ENCODE results near the gene ADGRG2. TPM values are rescaled to one million over a fixed set of nuclear protein-coding genes. Genes with fewer than 3 reads are reported as not detected.
"Not testable (repeated sequence)": the region's sequence is repeated elsewhere in the genome, so short reads cannot be mapped to it uniquely, and the experiment has no call there.

The ADGRG2 gene
- total and polyA plus RNA-seq, 2 of the 13 experiments (the other 11 are each of a cell fraction or from before 2014, with no cell fraction given), result not detected

DNA sequence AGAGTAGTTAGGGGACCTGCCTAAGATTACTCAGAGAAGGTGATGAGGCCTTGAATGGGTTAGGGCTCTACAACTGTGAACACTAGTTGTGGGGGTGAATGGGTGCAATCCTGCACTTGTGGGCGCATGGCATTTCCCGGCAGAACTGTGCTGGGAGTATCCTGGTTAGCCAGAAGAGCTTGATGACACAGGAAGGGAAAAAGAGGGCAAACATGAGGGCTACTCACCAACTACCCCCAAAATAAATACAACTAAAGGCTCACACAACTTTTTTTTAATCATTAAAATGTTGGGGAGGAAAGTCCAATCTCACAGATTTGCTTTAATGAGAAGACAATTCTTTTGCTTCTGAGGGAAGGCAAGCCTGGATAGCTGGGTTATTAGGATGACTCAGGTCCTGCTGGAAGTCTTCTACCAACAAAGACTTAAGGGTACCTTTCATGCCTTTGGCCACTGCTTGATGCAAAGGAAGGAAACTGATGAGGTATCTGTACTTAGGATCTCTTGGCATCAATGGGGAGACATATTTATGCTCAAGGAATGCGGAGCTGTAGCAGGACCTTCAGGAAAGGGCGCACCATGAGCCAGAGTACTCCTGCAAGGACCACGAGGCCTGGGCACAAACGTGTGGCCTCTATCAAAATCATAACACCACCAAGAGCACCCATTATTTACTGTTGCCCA is 141.0 kb downstream of the ADGRG2 start (continued):
- TF ChIP-seq ZNF20 (CRISPR knock-in tag; IDR thresholded peaks at IDR 0.05), result no peak
- TF ChIP-seq ZBTB1 (CRISPR knock-in tag; IDR thresholded peaks at IDR 0.05; ENCODE audit: borderline replicate concordance), result no peak
- no peak for TF ChIP-seq CEBPB (IDR thresholded peaks at IDR 0.05; ENCODE audit: borderline replicate concordance, low read depth, low read length)
- no peak for TF ChIP-seq RXRA (CRISPR knock-in tag; IDR thresholded peaks at IDR 0.05)
- no peak for TF ChIP-seq ELF3 (CRISPR knock-in tag; IDR thresholded peaks at IDR 0.05)
- no peak for TF ChIP-seq RNF2 (conservative IDR thresholded peaks at IDR 0.05; ENCODE audit: low read depth)
- peak; percentile 16; the same call in 1 of the 2 replicates for TF ChIP-seq NR2C2 (CRISPR knock-in tag; IDR thresholded peaks at IDR 0.05; ENCODE audit: borderline replicate concordance)
- no peak for TF ChIP-seq TCF7 (IDR thresholded peaks at IDR 0.05; ENCODE audit: low read depth)
- no peak for TF ChIP-seq ZMYM4 (CRISPR knock-in tag; IDR thresholded peaks at IDR 0.05)
- peak; percentile 66 for TF ChIP-seq PPARG (CRISPR knock-in tag; conservative IDR thresholded peaks at IDR 0.05)
- TF ChIP-seq RARA (CRISPR knock-in tag; IDR thresholded peaks at IDR 0.05), result no peak
- peak; percentile 31; the same call in 1 of the 2 replicates for TF ChIP-seq FOXA3 (CRISPR knock-in tag; IDR thresholded peaks at IDR 0.05)

DNA sequence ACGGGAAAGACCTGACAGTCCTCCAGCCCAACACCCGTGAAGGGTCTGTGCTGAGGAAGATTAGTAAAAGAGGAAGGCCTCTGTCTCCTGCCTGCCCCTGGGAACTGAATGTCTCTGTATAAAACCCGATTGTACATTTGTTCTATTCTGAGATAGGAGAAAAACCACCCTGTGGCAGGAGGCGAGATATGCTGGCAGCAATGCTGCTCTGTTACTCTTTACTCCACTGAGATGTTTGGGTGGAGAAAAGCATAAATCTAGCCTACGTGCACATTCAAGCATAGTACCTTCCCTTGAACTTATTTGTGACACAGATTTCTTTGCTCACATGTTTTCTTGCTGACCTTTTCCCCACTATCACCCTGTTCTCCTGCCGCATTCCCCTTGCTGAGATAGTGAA is 142.0 kb downstream of the ADGRG2 start:
- ATAC-seq; H3K27me3 ChIP-seq (ENCODE audit: control insufficient read depth in 1 of 2, insufficient read depth in 2 of 2, low read length in 2 of 2); in situ Hi-C loops (cut with HindIII; ENCODE audit: extremely low pct_ligation_motif_present, low pct_unique_long_range_greater_than_20kb); H2AFZ ChIP-seq (ENCODE audit: low read length); POLR2A ChIA-PET; BruUV-seq (replicated peaks); CTCF ChIA-PET (ENCODE audit: low intra/inter-chr PET ratio, low total read pairs); intact Hi-C loops (cut with micrococcal nuclease; ENCODE audit: unreplicated experiment); FAIRE-seq; H3K36me3 ChIP-seq (replicated peaks in 1 of 2; ENCODE audit: control insufficient read depth in 1 of 2, insufficient read depth in 2 of 2, low read length in 2 of 2); H4K20me1 ChIP-seq (ENCODE audit: insufficient read depth, low read length); H3K9me3 ChIP-seq (ENCODE audit: low read length): not testable (repeated sequence)
- peaks cover 24% of the 10 kb centered on the region for H3K4me1 ChIP-seq (ENCODE audit: insufficient read depth, low read length)
- H3K4me3 ChIP-seq (replicated peaks in 1 of 3; ENCODE audit: insufficient read depth in 1 of 3, low read depth in 2 of 3, low read length in 3 of 3), result peak overlapping the region in 2 of 3 experiments; percentile 75 to 80; a peak in 3 of 6 replicates
- DNase-seq (ENCODE audit: low spot score), result peak; percentile 1
- WGBS (ENCODE audit: low lambda C conversion rate), result 4% methylated on average over 4 of the region's 6 CpGs
- peak overlapping the region; percentile 68 for H3K27ac ChIP-seq (ENCODE audit: extremely low read length, insufficient read depth, low read length)
- H3K79me2 ChIP-seq (ENCODE audit: insufficient read depth, low read length), result peaks cover 62% of the 10 kb centered on the region
- H3K4me2 ChIP-seq (ENCODE audit: low read depth, low read length), result peak overlapping the region; percentile 77
- H3K9ac ChIP-seq (ENCODE audit: insufficient read depth, low read depth, low read length), result peak overlapping the region; percentile 15; the same call in 1 of the 2 replicates
- TF ChIP-seq RXRB (CRISPR knock-in tag; IDR thresholded peaks at IDR 0.05; ENCODE audit: borderline replicate concordance) (peak; percentile 91), GFI1 (CRISPR knock-in tag; IDR thresholded peaks at IDR 0.05; ENCODE audit: borderline replicate concordance) (peak; percentile 35; the same call in 1 of the 2 replicates), SOX5 (CRISPR knock-in tag; IDR thresholded peaks at IDR 0.05; ENCODE audit: borderline replicate concordance) (peak; percentile 11; the same call in 1 of the 2 replicates)
- TF ChIP-seq, protein P1, sequence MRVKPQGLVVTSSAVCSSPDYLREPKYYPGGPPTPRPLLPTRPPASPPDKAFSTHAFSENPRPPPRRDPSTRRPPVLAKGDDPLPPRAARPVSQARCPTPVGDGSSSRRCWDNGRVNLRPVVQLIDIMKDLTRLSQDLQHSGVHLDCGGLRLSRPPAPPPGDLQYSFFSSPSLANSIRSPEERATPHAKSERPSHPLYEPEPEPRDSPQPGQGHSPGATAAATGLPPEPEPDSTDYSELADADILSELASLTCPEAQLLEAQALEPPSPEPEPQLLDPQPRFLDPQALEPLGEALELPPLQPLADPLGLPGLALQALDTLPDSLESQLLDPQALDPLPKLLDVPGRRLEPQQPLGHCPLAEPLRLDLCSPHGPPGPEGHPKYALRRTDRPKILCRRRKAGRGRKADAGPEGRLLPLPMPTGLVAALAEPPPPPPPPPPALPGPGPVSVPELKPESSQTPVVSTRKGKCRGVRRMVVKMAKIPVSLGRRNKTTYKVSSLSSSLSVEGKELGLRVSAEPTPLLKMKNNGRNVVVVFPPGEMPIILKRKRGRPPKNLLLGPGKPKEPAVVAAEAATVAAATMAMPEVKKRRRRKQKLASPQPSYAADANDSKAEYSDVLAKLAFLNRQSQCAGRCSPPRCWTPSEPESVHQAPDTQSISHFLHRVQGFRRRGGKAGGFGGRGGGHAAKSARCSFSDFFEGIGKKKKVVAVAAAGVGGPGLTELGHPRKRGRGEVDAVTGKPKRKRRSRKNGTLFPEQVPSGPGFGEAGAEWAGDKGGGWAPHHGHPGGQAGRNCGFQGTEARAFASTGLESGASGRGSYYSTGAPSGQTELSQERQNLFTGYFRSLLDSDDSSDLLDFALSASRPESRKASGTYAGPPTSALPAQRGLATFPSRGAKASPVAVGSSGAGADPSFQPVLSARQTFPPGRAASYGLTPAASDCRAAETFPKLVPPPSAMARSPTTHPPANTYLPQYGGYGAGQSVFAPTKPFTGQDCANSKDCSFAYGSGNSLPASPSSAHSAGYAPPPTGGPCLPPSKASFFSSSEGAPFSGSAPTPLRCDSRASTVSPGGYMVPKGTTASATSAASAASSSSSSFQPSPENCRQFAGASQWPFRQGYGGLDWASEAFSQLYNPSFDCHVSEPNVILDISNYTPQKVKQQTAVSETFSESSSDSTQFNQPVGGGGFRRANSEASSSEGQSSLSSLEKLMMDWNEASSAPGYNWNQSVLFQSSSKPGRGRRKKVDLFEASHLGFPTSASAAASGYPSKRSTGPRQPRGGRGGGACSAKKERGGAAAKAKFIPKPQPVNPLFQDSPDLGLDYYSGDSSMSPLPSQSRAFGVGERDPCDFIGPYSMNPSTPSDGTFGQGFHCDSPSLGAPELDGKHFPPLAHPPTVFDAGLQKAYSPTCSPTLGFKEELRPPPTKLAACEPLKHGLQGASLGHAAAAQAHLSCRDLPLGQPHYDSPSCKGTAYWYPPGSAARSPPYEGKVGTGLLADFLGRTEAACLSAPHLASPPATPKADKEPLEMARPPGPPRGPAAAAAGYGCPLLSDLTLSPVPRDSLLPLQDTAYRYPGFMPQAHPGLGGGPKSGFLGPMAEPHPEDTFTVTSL (CRISPR knock-in tag; IDR thresholded peaks at IDR 0.05; ENCODE audit: borderline replicate concordance), result peak; percentile 18; the same call in 1 of the 2 replicates
- TF ChIP-seq, protein P2, sequence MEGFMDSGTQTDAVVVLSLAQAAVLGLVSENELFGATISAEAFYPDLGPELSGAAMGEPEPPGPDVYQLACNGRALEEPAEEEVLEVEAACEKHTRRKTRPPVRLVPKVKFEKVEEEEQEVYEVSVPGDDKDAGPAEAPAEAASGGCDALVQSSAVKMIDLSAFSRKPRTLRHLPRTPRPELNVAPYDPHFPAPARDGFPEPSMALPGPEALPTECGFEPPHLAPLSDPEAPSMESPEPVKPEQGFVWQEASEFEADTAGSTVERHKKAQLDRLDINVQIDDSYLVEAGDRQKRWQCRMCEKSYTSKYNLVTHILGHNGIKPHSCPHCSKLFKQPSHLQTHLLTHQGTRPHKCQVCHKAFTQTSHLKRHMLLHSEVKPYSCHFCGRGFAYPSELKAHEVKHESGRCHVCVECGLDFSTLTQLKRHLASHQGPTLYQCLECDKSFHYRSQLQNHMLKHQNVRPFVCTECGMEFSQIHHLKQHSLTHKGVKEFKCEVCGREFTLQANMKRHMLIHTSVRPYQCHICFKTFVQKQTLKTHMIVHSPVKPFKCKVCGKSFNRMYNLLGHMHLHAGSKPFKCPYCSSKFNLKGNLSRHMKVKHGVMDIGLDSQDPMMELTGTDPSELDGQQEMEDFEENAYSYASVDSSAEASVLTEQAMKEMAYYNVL (CRISPR knock-in tag; IDR thresholded peaks at IDR 0.05; ENCODE audit: borderline replicate concordance), result peak; percentile 30; the same call in 1 of the 2 replicates

All from HepG2 (cell line).